Testis (tissue), 2 donors: ENCODE measurements around the gene TEKT2.

Source experiments
- POLR2A ChIP-seq: fragments of 450-650 bp; IDR thresholded peaks from one replicate; pipeline ENCODE4 v1.6.1; 2017; ENCODE audit warnings: antibody characterized with exemption, mild to moderate bottlenecking, moderate library complexity
- TF ChIP-seq, protein P1 (sequence below), 3 experiments: fragments of 450-650 bp in 2 of 3; fragments of 200-600 bp in 1 of 3; sonication (generic) in 1 of 3; IDR thresholded peaks; one replicate each; pipeline ENCODE4 v1.5.1; 2016 to 2019; ENCODE audit warnings: antibody characterized with exemption in 3 of 3, mild to moderate bottlenecking in 2 of 3, moderate library complexity in 1 of 3

DNA sequence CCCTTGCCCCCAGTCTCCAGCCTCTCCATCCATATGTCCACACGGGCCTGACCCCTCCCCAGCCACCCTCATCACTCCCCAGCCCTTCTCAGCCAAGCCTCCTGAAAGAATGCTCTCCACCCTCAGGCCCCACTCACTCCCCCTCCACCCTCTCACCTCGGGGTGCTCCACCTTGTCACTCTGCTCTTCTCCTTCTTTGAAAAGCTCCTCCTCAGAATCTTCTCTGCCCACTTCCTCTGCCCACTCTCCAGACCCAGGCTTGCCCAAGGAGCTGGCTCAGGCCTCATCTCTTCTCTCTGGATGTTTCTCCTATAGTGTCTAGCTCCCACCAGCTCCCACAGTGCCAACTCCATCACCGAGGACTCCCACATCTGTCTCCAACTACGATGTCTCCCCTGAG is 27.3 kb downstream of the TEKT2 start:
- TF ChIP-seq, protein P1, sequence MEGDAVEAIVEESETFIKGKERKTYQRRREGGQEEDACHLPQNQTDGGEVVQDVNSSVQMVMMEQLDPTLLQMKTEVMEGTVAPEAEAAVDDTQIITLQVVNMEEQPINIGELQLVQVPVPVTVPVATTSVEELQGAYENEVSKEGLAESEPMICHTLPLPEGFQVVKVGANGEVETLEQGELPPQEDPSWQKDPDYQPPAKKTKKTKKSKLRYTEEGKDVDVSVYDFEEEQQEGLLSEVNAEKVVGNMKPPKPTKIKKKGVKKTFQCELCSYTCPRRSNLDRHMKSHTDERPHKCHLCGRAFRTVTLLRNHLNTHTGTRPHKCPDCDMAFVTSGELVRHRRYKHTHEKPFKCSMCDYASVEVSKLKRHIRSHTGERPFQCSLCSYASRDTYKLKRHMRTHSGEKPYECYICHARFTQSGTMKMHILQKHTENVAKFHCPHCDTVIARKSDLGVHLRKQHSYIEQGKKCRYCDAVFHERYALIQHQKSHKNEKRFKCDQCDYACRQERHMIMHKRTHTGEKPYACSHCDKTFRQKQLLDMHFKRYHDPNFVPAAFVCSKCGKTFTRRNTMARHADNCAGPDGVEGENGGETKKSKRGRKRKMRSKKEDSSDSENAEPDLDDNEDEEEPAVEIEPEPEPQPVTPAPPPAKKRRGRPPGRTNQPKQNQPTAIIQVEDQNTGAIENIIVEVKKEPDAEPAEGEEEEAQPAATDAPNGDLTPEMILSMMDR (IDR thresholded peaks at IDR 0.05) = no peak
- TF ChIP-seq POLR2A = no peak
